Omental fat pad (tissue), 4 donors: ENCODE measurements around the gene OR2T4. TPM values are rescaled to one million over a fixed set of nuclear protein-coding genes. Genes with fewer than 3 reads are reported as not detected.

Source experiments
- ATAC-seq: fragments of 150-250 bp; one replicate; pipeline ENCODE4 v1.9.1; 2016; ENCODE audit warnings: mild to moderate bottlenecking, moderate library complexity; ENCODE audit not compliant: low FRiP score
- DNase-seq: peaks from one replicate; pipeline ENCODE4 v3.0.0-alpha.2; 2019; ENCODE audit warnings: low spot score
- total RNA-seq, 4 donors: library from RNA; depleted of rRNA; stranded (reverse); fragments of >200 nt; gene quantifications; one replicate each; pipeline ENCODE4 v1.1.0, GENCODE V29; 2016
- TF ChIP-seq, protein P1 (sequence below), 3 donors: fragments of 450-650 bp; IDR thresholded peaks; one replicate each; pipeline ENCODE4 v1.5.1; 2016 to 2017; ENCODE audit warnings: antibody characterized with exemption in 3 of 3, mild to moderate bottlenecking in 3 of 3, moderate library complexity in 2 of 3

The OR2T4 gene
- total RNA-seq, 4 donors from 2014 or later: not detected

DNA sequence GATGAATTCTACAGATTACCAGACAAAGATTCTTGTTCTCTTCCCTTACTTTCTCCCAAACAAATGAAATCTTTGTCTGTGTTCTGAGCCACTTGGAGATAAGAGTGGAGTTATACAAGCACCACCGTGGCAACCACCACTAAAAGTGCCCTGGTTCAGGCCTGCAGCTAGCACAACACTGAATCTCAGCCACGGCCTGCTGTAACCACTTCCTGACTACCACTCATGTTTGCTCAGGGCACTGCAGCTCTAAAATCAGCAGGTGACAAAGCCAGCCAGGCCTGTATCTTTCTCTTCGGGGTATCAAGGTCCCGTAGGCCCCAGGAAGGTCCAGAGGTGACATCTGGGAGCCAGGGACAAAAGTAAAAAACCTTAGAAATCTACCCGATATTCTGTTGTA, 10.9 kb downstream of the OR2T4 start:
- TF ChIP-seq, protein P1, sequence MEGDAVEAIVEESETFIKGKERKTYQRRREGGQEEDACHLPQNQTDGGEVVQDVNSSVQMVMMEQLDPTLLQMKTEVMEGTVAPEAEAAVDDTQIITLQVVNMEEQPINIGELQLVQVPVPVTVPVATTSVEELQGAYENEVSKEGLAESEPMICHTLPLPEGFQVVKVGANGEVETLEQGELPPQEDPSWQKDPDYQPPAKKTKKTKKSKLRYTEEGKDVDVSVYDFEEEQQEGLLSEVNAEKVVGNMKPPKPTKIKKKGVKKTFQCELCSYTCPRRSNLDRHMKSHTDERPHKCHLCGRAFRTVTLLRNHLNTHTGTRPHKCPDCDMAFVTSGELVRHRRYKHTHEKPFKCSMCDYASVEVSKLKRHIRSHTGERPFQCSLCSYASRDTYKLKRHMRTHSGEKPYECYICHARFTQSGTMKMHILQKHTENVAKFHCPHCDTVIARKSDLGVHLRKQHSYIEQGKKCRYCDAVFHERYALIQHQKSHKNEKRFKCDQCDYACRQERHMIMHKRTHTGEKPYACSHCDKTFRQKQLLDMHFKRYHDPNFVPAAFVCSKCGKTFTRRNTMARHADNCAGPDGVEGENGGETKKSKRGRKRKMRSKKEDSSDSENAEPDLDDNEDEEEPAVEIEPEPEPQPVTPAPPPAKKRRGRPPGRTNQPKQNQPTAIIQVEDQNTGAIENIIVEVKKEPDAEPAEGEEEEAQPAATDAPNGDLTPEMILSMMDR (IDR thresholded peaks at IDR 0.05): no peak
- no peak for ATAC-seq
- DNase-seq: no peak

DNA sequence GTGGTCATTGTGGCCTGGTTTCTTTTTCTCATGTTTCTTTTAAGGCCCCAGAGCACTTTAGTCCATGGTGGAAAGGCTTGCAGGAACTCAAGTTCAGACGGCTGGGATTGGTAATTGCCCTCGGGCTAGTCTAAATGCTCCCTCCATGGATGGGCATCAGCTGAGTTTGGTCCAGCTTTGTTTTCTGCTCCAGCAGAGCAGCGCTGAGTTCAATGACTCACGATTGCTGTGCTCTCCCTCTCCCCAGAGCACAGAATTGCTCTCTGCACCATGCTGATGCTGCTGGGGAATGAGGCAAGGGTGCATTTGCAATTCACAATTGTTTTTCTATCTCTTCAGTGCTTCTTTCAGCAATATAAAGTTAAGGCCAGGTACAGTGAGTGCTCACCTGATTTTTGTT, 12.3 kb downstream of the OR2T4 start:
- no peak for ATAC-seq
- no peak for DNase-seq
- TF ChIP-seq, protein P1 (IDR thresholded peaks at IDR 0.05): no peak

DNA sequence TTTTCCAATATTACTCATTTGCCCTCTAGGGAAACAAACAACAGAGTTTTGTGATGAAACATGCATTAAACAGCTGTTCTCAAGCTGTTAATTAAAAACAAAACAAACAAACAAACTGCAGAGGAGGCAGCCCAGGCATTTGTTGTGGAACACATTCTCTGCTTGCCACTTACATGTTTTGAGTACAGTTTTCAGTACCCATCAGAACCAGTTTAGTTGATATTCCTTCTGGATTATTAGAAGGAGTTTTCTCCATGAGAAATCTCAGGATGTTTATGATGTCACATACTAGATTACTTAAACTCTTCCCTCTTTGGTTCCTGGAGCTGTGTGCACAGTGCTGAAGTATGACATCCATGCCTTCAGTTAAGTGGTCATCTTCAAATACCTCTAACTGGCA, 14.0 kb downstream of the OR2T4 start, which contains the start of gene OR2T6:
Gene OR2T6 (plus strand): TSS at position 301 of the 400 bp plus-strand sequence. CDS start 11,863 bp downstream, outside the sequence.
- no peak for ATAC-seq
- DNase-seq: no peak
- TF ChIP-seq, protein P1 (IDR thresholded peaks at IDR 0.05): no peak

DNA sequence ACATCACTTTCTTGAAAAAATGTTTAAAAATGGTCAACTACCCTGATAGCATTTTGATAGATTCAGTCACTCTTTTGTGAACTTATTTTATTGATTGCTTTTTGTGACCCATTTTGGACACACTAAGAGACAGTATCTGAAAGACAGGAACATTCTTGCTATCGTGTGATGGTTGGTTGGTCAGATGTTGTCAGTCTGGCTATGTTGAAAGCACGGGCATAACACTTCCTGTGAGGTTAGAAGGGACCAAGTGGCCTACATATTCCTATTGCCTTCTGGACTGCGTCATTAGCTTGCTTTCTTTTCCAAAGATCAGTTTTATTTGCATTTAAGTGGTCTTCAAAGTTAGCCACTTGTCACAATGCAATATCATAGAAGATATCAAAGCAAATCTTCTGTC, 15.5 kb downstream of the OR2T4 start:
- no peak for ATAC-seq
- TF ChIP-seq, protein P1 (IDR thresholded peaks at IDR 0.05): no peak
- no peak for DNase-seq

DNA sequence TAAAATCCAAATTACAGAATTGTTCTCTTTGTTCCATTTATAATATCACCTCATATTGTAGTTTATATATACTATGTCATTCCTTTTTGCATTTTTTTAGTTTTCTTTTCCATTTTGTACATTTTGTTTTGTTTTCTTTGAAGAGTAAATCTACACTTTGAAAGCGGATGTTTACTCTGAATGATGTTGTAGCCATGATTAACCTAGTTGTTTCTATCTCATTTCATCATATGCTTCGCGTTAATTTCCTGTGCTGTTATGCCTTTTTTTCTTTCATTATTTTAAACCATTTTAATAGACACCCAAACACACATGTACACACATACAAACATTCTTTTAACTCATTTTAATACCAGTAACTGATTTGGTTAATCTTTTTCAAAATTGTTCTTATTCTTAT, 19.4 kb downstream of the OR2T4 start:
- ATAC-seq (no peak), DNase-seq (no peak)
- TF ChIP-seq, protein P1 (IDR thresholded peaks at IDR 0.05): no peak

DNA sequence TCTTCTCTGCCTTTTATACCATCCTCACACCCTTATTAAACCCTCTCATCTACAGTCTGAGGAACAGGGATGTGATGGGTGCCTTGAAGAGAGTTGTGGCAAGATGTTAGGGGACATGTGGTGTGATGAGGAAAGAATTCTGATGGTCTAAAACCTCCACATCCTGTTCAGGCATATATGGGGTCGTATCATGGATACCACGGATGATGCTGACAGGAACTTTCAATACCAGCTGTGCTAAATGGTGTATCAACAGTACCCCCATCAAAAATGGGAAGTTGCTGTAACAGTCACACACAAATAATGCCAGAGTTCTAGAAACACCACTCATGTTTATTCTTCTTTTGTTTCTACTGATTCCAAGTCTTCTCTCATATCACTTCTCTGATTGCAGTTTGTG, 27.0 kb downstream of the OR2T4 start:
- TF ChIP-seq, protein P1 (IDR thresholded peaks at IDR 0.05): no peak
- ATAC-seq (no peak), DNase-seq (no peak)

DNA sequence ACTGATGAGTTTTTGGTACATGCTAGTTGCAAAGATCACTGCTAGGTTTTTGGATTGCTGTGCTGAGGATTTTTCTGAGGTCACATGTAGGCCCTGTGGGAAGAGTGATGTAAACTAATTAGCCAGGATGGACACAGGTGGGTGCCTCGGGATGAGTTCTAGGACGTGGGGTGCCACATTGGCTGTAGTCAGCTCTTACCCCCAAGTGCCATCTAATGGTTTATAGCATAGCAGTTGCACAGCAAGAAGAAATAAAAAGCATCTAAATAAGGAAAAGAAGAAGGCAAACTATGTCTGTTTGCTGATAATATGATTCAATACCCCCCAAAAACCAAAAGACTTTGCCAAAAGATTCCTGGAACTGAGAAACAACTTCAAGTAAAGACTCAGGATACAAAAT, 31.6 kb downstream of the OR2T4 start:
- TF ChIP-seq, protein P1 (IDR thresholded peaks at IDR 0.05): no peak
- ATAC-seq (no peak), DNase-seq (no peak)
